SU-DHL-6 (cell line): ENCODE results near the gene SRP19.

Source experiments
- CTCF ChIP-seq: fragments of 200-600 bp; sonication (generic); IDR thresholded peaks from one replicate; pipeline ENCODE4 v1.5.1; 2017; ENCODE audit warnings: antibody characterized with exemption, mild to moderate bottlenecking, low read length, moderate library complexity; ENCODE audit not compliant: insufficient read depth, poor library complexity, severe bottlenecking
- EZH2phosphoT487 ChIP-seq: fragments of 200-600 bp; sonication (generic), shearing (Covaris generic); conservative IDR thresholded peaks from 2 replicates; pipeline ENCODE4 v1.6.1; 2018; ENCODE audit warnings: mild to moderate bottlenecking, antibody characterized with exemption, low read length, moderate library complexity, mixed read lengths

GRCh38 chr5:112862085-112862484 is 998 bp downstream of the SRP19 start:
- TF ChIP-seq CTCF (no peak), EZH2phosphoT487 (no peak)
